Vagina (tissue), 2 donors: Measurements from ENCODE around the gene CYP2C9.

ENCODE experiments used
- POLR2A ChIP-seq, 2 donors: fragments of 450-650 bp; IDR thresholded peaks; one replicate each; pipeline ENCODE4 v1.6.1; 2017; ENCODE audit warnings: antibody characterized with exemption in 2 of 2, mild to moderate bottlenecking in 2 of 2, moderate library complexity in 2 of 2
- POLR2AphosphoS5 ChIP-seq, 2 donors: sonication (generic); formaldehyde crosslinking; IDR thresholded peaks; one replicate each; pipeline ENCODE4 v1.9.0; 2017; ENCODE audit warnings: antibody characterized with exemption in 2 of 2, mild to moderate bottlenecking in 2 of 2, low read depth in 1 of 2; ENCODE audit not compliant: insufficient read depth in 1 of 2
- TF ChIP-seq, protein P1 (sequence below), 3 experiments: fragments of 450-650 bp in 2 of 3; fragments of 200-600 bp in 1 of 3; sonication (generic) in 1 of 3; IDR thresholded peaks; one replicate each; pipeline ENCODE4 v1.5.1; 2017 to 2019; ENCODE audit warnings: antibody characterized with exemption in 3 of 3, mild to moderate bottlenecking in 2 of 3, moderate library complexity in 2 of 3

DNA sequence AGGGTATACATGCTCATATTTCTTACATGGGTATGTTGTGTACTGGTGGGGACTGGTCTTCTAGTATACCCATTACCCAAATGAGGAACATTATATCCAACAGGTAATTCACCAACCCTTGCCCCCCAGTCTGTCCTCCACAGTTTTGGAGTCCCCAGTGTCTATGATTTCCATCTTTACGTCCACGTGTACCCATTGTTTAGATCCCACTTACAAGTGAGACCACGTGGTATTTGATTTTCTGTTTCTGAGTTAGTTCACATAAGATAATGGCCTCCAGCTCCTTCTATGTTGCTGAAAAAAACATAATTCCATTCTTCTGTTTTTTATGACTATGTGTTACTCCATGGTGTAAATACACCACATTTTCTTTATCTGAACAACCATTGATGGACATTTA, 49.3 kb upstream of the CYP2C9 start:
- TF ChIP-seq POLR2A (IDR thresholded peaks at IDR 0.05), result no peak
- TF ChIP-seq, protein P1, sequence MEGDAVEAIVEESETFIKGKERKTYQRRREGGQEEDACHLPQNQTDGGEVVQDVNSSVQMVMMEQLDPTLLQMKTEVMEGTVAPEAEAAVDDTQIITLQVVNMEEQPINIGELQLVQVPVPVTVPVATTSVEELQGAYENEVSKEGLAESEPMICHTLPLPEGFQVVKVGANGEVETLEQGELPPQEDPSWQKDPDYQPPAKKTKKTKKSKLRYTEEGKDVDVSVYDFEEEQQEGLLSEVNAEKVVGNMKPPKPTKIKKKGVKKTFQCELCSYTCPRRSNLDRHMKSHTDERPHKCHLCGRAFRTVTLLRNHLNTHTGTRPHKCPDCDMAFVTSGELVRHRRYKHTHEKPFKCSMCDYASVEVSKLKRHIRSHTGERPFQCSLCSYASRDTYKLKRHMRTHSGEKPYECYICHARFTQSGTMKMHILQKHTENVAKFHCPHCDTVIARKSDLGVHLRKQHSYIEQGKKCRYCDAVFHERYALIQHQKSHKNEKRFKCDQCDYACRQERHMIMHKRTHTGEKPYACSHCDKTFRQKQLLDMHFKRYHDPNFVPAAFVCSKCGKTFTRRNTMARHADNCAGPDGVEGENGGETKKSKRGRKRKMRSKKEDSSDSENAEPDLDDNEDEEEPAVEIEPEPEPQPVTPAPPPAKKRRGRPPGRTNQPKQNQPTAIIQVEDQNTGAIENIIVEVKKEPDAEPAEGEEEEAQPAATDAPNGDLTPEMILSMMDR (IDR thresholded peaks at IDR 0.05), result no peak
- no peak for TF ChIP-seq POLR2AphosphoS5 (IDR thresholded peaks at IDR 0.05; ENCODE audit: insufficient read depth in 1 of 2, low read depth in 1 of 2)
